Motor neuron (in vitro differentiated cells): ENCODE measurements around the gene OSR1. TPM values are rescaled to one million over a fixed set of nuclear protein-coding genes. Genes with fewer than 3 reads are reported as not detected.
"Not testable (repeated sequence)": the region's sequence is repeated elsewhere in the genome, so short reads cannot be mapped to it uniquely, and the experiment has no call there.

Experiments used
- ATAC-seq, 8 experiments: fragments of 200-7000 bp; cut with Tn5 transposase; replicated peaks in 6 of 8; 2 replicates each; pipeline ENCODE4 v1.8.0; 2021; ENCODE audit warnings: mild to moderate bottlenecking in 8 of 8, moderate library complexity in 8 of 8
- H3K27ac ChIP-seq, 2 donors: fragments of 250-450 bp; sonication (Bioruptor Pico); 2 replicates each; pipeline ENCODE4 v1.9.0; 2021; ENCODE audit warnings: antibody characterized with exemption in 2 of 2, mild to moderate bottlenecking in 2 of 2, moderate library complexity in 1 of 2
- H3K4me1 ChIP-seq, 2 donors: fragments of 250-450 bp; sonication (Bioruptor Pico); replicated peaks in 1 of 2; 2 replicates each; pipeline ENCODE4 v1.6.1; 2021; ENCODE audit warnings: antibody characterized with exemption in 2 of 2, mild to moderate bottlenecking in 2 of 2, moderate library complexity in 1 of 2
- H3K4me3 ChIP-seq, 5 donors: fragments of 250-450 bp; sonication (Bioruptor Pico); 2 replicates each; pipeline ENCODE4 v1.9.0; 2021; ENCODE audit warnings: antibody characterized with exemption in 5 of 5, mild to moderate bottlenecking in 5 of 5, moderate library complexity in 4 of 5
- WGBS, 10 experiments: fragments of 450-650 bp; shearing (Covaris generic); methylation state at CpG; one replicate each; pipeline ENCODE4 v1.0.0; 2022; 5-methylcytosine and 5-hydroxymethylcytosine counted together
- in situ Hi-C, 9 experiments: fragments of 400-800 bp; cut with MboI; loops; one replicate each; pipeline ENCODE4 v1.15.0; 2021; ENCODE audit warnings: low sequenced_read_pairs in 9 of 9, low pct_unique_long_range_greater_than_20kb in 2 of 9; ENCODE audit not compliant: unreplicated experiment in 9 of 9
- total RNA-seq, 8 experiments: library from RNA; unstranded; fragments of 300-600 nt; gene quantifications; 2 replicates each; pipeline versions ENCODE4 v1.2.3 to v1.2.4, GENCODE V29; 2022

OSR1 gene
- 10 to 100 TPM in 4 of 8 experiments, 1 to 10 TPM in 1, under 1 TPM in 3; 0.27 to 25.8 (median 6.9) TPM for total RNA-seq

GRCh38 chr2:19358242-19359020 lies at the start of gene OSR1:
Gene OSR1, minus strand, starts transcription at chr2:19358623. Its CDS starts 4,818 bp downstream, at chr2:19353805.
- Histone ChIP-seq H3K4me3 (peak within 1 kb of the TSS; percentile 14 to 33 (median 23)), H3K4me1 (peaks cover 9 to 14% of the 10 kb centered on the region in 2 donors), H3K27ac (no peak within 1 kb of the TSS)
- in situ Hi-C loops, result loop anchor here in 5 of 9 experiments (25.0 kb wide), 7 partner anchors 329 to 921 kb away; no protein-coding TSS in a partner anchor
- WGBS, 10 experiments, result 0% methylated on average over 3 to 4 of the region's 51 CpGs; no CpG with 5 or more reads in 8 of the 10 experiments
- peak; percentile 47 to 77 (median 72) for ATAC-seq

GRCh38 chr2:19403785-19404184 lies 45.4 kb upstream of the OSR1 start:
- H3K4me3 ChIP-seq, result no peak overlapping the region
- WGBS, 10 experiments, result 36 to 93% (median 72%) methylated on average over 2 to 4 of the region's 4 CpGs; no CpG with 5 or more reads in 3 of the 10 experiments
- in situ Hi-C loops, result no loop called here

GRCh38 chr2:19392191-19392590 lies 33.8 kb upstream of the OSR1 start:
- Histone ChIP-seq H3K27ac (no peak overlapping the region), H3K4me1 (no peaks in the 10 kb centered on the region), H3K4me3 (no peak overlapping the region)
- 75 to 100% (median 94%) methylated on average over 3 to 4 of the region's 4 CpGs; no CpG with 5 or more reads in 5 of the 10 experiments for WGBS, 10 experiments
- peak in 2 of 8 experiments; percentile 49 for ATAC-seq
- in situ Hi-C loops, result loop anchor here in 1 of 9 experiments (25.0 kb wide), 1 partner anchor 470 kb away; no protein-coding TSS in a partner anchor

More at GRCh38 chr2:19403785-19404184, 45.4 kb upstream of the OSR1 start:
- ATAC-seq, result no peak
- no peaks in the 10 kb centered on the region for H3K4me1 ChIP-seq
- H3K27ac ChIP-seq, result no peak overlapping the region

- not testable (repeated sequence) for H3K4me3 ChIP-seq, ATAC-seq, H3K27ac ChIP-seq, H3K4me1 ChIP-seq
- WGBS, 10 experiments, result 80 to 100% (median 83%) methylated on average over 1 to 5 of the region's 7 CpGs; no CpG with 5 or more reads in 6 of the 10 experiments
- in situ Hi-C loops, result loop anchor here in 1 of 9 experiments (25.0 kb wide), 1 partner anchor 473 kb away; no protein-coding TSS in a partner anchor
Observed at GRCh38 chr2:19389469-19389868, 31.0 kb upstream of the OSR1 start.

- in situ Hi-C loops, result loop anchor here in 1 of 9 experiments (25.0 kb wide), 1 partner anchor 482 kb away; no protein-coding TSS in a partner anchor
- no peaks in the 10 kb centered on the region for H3K4me1 ChIP-seq
- no peak overlapping the region for H3K27ac ChIP-seq
- no peak for ATAC-seq
- H3K4me3 ChIP-seq, result no peak overlapping the region
Observed at GRCh38 chr2:19380532-19380931, 22.1 kb upstream of the OSR1 start.

- H3K27ac ChIP-seq, result no peak overlapping the region
- 30 to 100% (median 95%) methylated on average over 1 to 2 of the region's 2 CpGs; no CpG with 5 or more reads in 2 of the 10 experiments for WGBS, 10 experiments
- H3K4me3 ChIP-seq, result no peak overlapping the region
- H3K4me1 ChIP-seq, result no peaks in the 10 kb centered on the region
- ATAC-seq, result no peak
- in situ Hi-C loops, result loop anchor here in 2 of 9 experiments (10.0 to 25.0 kb wide), 2 partner anchors 476 to 483 kb away; no protein-coding TSS in a partner anchor
Observed at GRCh38 chr2:19378939-19379338, 20.5 kb upstream of the OSR1 start.

- no peak for ATAC-seq
- 45 to 100% (median 86%) methylated on average over 1 to 2 of the region's 3 CpGs; no CpG with 5 or more reads in 3 of the 10 experiments for WGBS, 10 experiments
- no peak overlapping the region for H3K27ac ChIP-seq
- in situ Hi-C loops, result loop anchor here in 2 of 9 experiments (10.0 to 25.0 kb wide), 2 partner anchors 477 to 485 kb away; no protein-coding TSS in a partner anchor
- no peak overlapping the region for H3K4me3 ChIP-seq
- no peaks in the 10 kb centered on the region for H3K4me1 ChIP-seq
Observed at GRCh38 chr2:19377717-19378116, 19.3 kb upstream of the OSR1 start.

- peak in 2 of 8 experiments; percentile 34 to 45 for ATAC-seq
- Histone ChIP-seq H3K4me3 (no peak overlapping the region), H3K4me1 (no peaks in the 10 kb centered on the region), H3K27ac (no peak overlapping the region)
- in situ Hi-C loops, result loop anchor here in 5 of 9 experiments (10.0 to 25.0 kb wide), 8 partner anchors 314 to 936 kb away; no protein-coding TSS in a partner anchor
- WGBS, 10 experiments, result 60 to 88% (median 76%) methylated on average over 1 to 2 of the region's 2 CpGs; no CpG with 5 or more reads in 4 of the 10 experiments
Observed at GRCh38 chr2:19373352-19373751, 14.9 kb upstream of the OSR1 start.

GRCh38 chr2:19371996-19372582 lies 13.7 kb upstream of the OSR1 start:
- H3K4me3 ChIP-seq, result no peak overlapping the region
- in situ Hi-C loops, result loop anchor here in 5 of 9 experiments (10.0 to 25.0 kb wide), 8 partner anchors 315 to 935 kb away; no protein-coding TSS in a partner anchor
- WGBS, 10 experiments, result 0 to 100% (median 79%) methylated on average over 1 to 4 of the region's 4 CpGs; no CpG with 5 or more reads in 1 of the 10 experiments

GRCh38 chr2:19369341-19369955 lies 11.0 kb upstream of the OSR1 start:
- ATAC-seq, result peak in 3 of 8 experiments; percentile 79 to 84 (median 83)
- no peak overlapping the region for H3K27ac ChIP-seq
- H3K4me3 ChIP-seq, result no peak overlapping the region
- in situ Hi-C loops, result loop anchor here in 5 of 9 experiments (10.0 to 25.0 kb wide), 8 partner anchors 318 to 932 kb away; no protein-coding TSS in a partner anchor
- no peaks in the 10 kb centered on the region for H3K4me1 ChIP-seq
- WGBS, 10 experiments, result 20 to 80% (median 61%) methylated on average over 1 to 2 of the region's 2 CpGs; no CpG with 5 or more reads in 5 of the 10 experiments

More at GRCh38 chr2:19371996-19372582, 13.7 kb upstream of the OSR1 start:
- H3K27ac ChIP-seq, result no peak overlapping the region
- ATAC-seq, result peak in 2 of 8 experiments; percentile 20 to 44
- H3K4me1 ChIP-seq, result no peaks in the 10 kb centered on the region

GRCh38 chr2:19368760-19369159 lies 10.3 kb upstream of the OSR1 start:
- no peak for ATAC-seq
- Histone ChIP-seq H3K4me3 (no peak overlapping the region), H3K27ac (no peak overlapping the region), H3K4me1 (no peaks in the 10 kb centered on the region)
- in situ Hi-C loops, result loop anchor here in 5 of 9 experiments (10.0 to 25.0 kb wide), 8 partner anchors 319 to 931 kb away; no protein-coding TSS in a partner anchor
- WGBS, 10 experiments, result 40 to 86% (median 60%) methylated on average over 1 to 2 of the region's 4 CpGs; no CpG with 5 or more reads in 5 of the 10 experiments

GRCh38 chr2:19367326-19367725 lies 8.9 kb upstream of the OSR1 start:
- ATAC-seq, result no peak
- peaks cover 0 to 6% of the 10 kb centered on the region in 2 donors for H3K4me1 ChIP-seq
- in situ Hi-C loops, result loop anchor here in 5 of 9 experiments (10.0 to 25.0 kb wide), 8 partner anchors 320 to 930 kb away; no protein-coding TSS in a partner anchor
- no peak overlapping the region for H3K4me3 ChIP-seq
- WGBS, 10 experiments, result 0 to 80% (median 63%) methylated on average over 1 to 5 of the region's 5 CpGs; no CpG with 5 or more reads in 3 of the 10 experiments
- H3K27ac ChIP-seq, result no peak overlapping the region
